CD4-positive, alpha-beta T cell (primary cell): ENCODE results near the gene MREG. TPM values are rescaled to one million over a fixed set of nuclear protein-coding genes. Genes with fewer than 3 reads are reported as not detected.

Experiments
- ATAC-seq: fragments of 200-7000 bp; cut with Tn5 transposase; one replicate; pipeline ENCODE4 v1.10.0; 2022; ENCODE audit warnings: mild to moderate bottlenecking; ENCODE audit not compliant: poor library complexity
- CTCF ChIA-PET: fragments of 350-600 bp; sonication (Branson Sonifier 250); formaldehyde crosslinking; loops from one replicate; lab custom pipeline; 2021; ENCODE audit warnings: antibody characterized with exemption, inconsistent platforms; lab: Charles Lee
- POLR2A ChIA-PET: fragments of 350-600 bp; sonication (Branson Sonifier 250); formaldehyde crosslinking; loops from one replicate; lab custom pipeline; 2021; ENCODE audit warnings: antibody characterized with exemption, inconsistent platforms; lab: Charles Lee
- DNase-seq, 14 experiments: peaks; one replicate each; pipeline ENCODE4 v3.0.0-alpha.2; 2013 to 2020; ENCODE audit warnings: mixed read lengths in 2 of 14
- H3K27ac ChIP-seq, 2 donors: one replicate each; pipeline versions ENCODE4 v1.5.1 to v1.7.0; 2013; ENCODE audit warnings: low read length in 2 of 2, low read depth in 1 of 2, mild to moderate bottlenecking in 1 of 2
- H3K27me3 ChIP-seq, 2 experiments: 1 replicate in 1 of 2; 2 replicates in 1 of 2; pipeline versions ENCODE4 v1.6.1 to v1.7.0; 2013; ENCODE audit warnings: low read length in 2 of 2, control low read depth in 1 of 2, mild to moderate bottlenecking in 1 of 2, moderate library complexity in 1 of 2; ENCODE audit not compliant: insufficient read depth in 2 of 2, control insufficient read depth in 1 of 2
- H3K36me3 ChIP-seq: one replicate; pipeline ENCODE4 v1.6.1; 2013; ENCODE audit warnings: low read length, control low read depth; ENCODE audit not compliant: insufficient read depth
- H3K4me1 ChIP-seq: one replicate; pipeline ENCODE4 v1.6.1; 2013; ENCODE audit warnings: low read length, control low read depth; ENCODE audit not compliant: insufficient read depth
- H3K4me3 ChIP-seq: one replicate; pipeline ENCODE4 v1.5.1; 2013; ENCODE audit warnings: mild to moderate bottlenecking, low read length, moderate library complexity
- H3K9me3 ChIP-seq, 2 experiments: 1 replicate in 1 of 2; 2 replicates in 1 of 2; pipeline versions ENCODE4 v1.6.1 to v1.7.0; 2013; ENCODE audit warnings: low read length in 2 of 2, mild to moderate bottlenecking in 2 of 2, control low read depth in 1 of 2, moderate library complexity in 1 of 2; ENCODE audit not compliant: control insufficient read depth in 1 of 2, insufficient read depth in 1 of 2
- H3K27ac Mint-ChIP-seq: one replicate; pipeline ENCODE4 v1.8.0; 2020; ENCODE audit warnings: mixed read lengths
- H3K27me3 Mint-ChIP-seq: one replicate; pipeline ENCODE4 v1.8.0; 2021; ENCODE audit warnings: mixed read lengths
- H3K36me3 Mint-ChIP-seq: one replicate; pipeline ENCODE4 v1.8.0; 2021; ENCODE audit warnings: low read depth, mixed read lengths
- H3K4me1 Mint-ChIP-seq: one replicate; pipeline ENCODE4 v1.8.0; 2021; ENCODE audit warnings: low read depth, mixed read lengths
- H3K4me3 Mint-ChIP-seq: one replicate; pipeline ENCODE4 v1.8.0; 2020; ENCODE audit warnings: mild to moderate bottlenecking, mixed read lengths
- H3K9me3 Mint-ChIP-seq: one replicate; pipeline ENCODE4 v1.8.0; 2020; ENCODE audit warnings: mixed read lengths
- intact Hi-C, 2 experiments: fragments of 100-400 bp; cut with DNase I in 1 of 2; cut with micrococcal nuclease in 1 of 2; formaldehyde crosslinking; loops; one replicate each; pipeline versions ENCODE4 v1.15.1 to v1.9.0; 2023 to 2025; cut with DNase I, micrococcal nuclease
- total RNA-seq, 174 experiments: library from RNA in 2 of 174; stranded (reverse) in 2 of 174; gene quantifications; one replicate each; pipeline ENCODE4 v1.2.3 and lab custom pipeline; 2021 to 2026
- TF ChIP-seq, protein P1 (sequence below): fragments of 200-600 bp; IDR thresholded peaks from one replicate; pipeline ENCODE4 v1.8.0; 2022; ENCODE audit warnings: antibody characterized with exemption, mild to moderate bottlenecking

Gene MREG
- total RNA-seq, 2 experiments from 2014 or later = 1.8 to 2.8 TPM

DNA sequence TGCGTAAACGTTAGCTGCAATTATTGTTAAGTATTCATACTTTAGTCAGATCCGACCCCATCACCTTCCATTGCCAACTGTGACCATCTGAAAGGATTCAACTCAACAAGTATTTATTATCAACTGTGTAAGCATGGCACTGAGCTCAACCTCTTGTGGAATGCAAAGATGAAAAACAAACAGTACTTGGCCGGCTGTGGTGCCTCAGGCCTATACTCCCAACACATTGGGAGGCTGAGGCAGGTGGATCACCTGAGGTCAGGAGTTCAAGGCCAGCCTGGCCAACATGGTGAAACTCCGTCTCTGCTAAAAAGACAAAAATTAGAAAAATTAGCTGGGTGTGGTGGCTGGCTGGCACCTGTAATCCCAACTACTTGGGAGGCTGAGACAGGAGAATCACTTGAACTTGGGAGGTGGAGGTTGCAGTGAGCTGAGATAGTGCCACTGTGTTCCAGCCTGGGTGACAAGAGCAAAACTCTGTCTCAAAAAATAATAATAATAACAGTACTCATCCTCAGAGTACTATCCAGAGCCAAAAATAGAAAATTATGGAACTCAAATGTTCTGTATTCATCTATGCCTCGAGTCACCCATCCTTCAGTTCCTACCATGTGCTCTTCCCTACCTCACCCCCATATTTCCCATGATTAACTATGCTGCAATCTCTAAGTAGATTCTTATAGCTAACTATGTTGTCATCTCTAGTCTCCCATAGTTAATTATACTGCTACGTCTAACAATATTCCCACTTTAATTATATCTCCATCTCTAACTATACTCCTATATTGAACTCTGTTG lies 8.6 kb upstream of the MREG start:
- CTCF ChIA-PET = interaction anchor here (2.2 kb wide), 1 partner anchor 71 kb away, joined by 13 read pairs; no protein-coding TSS in a partner anchor
- no peak overlapping the region for H3K4me3 ChIP-seq
- H3K36me3 ChIP-seq = peaks cover 4% of the 10 kb centered on the region
- H3K4me1 ChIP-seq = peaks cover 6% of the 10 kb centered on the region
- POLR2A ChIA-PET = no interaction called here
- DNase-seq = no peak
- Mint-ChIP-seq H3K4me3 (no peak overlapping the region), H3K36me3 (peaks cover 8% of the 10 kb centered on the region), H3K9me3 (no peaks in the 10 kb centered on the region), H3K27ac (no peak overlapping the region), H3K4me1 (peaks cover 18% of the 10 kb centered on the region), H3K27me3 (no peaks in the 10 kb centered on the region)
- H3K9me3 ChIP-seq = no peaks in the 10 kb centered on the region
- H3K27ac ChIP-seq = no peak overlapping the region
- no peaks in the 10 kb centered on the region for H3K27me3 ChIP-seq
- ATAC-seq = no peak
- TF ChIP-seq, protein P1, sequence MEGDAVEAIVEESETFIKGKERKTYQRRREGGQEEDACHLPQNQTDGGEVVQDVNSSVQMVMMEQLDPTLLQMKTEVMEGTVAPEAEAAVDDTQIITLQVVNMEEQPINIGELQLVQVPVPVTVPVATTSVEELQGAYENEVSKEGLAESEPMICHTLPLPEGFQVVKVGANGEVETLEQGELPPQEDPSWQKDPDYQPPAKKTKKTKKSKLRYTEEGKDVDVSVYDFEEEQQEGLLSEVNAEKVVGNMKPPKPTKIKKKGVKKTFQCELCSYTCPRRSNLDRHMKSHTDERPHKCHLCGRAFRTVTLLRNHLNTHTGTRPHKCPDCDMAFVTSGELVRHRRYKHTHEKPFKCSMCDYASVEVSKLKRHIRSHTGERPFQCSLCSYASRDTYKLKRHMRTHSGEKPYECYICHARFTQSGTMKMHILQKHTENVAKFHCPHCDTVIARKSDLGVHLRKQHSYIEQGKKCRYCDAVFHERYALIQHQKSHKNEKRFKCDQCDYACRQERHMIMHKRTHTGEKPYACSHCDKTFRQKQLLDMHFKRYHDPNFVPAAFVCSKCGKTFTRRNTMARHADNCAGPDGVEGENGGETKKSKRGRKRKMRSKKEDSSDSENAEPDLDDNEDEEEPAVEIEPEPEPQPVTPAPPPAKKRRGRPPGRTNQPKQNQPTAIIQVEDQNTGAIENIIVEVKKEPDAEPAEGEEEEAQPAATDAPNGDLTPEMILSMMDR = no peak
- intact Hi-C loops = loop anchor here in 1 of 2 experiments (2.0 kb wide), 1 partner anchor 71 kb away; no protein-coding TSS in a partner anchor

DNA sequence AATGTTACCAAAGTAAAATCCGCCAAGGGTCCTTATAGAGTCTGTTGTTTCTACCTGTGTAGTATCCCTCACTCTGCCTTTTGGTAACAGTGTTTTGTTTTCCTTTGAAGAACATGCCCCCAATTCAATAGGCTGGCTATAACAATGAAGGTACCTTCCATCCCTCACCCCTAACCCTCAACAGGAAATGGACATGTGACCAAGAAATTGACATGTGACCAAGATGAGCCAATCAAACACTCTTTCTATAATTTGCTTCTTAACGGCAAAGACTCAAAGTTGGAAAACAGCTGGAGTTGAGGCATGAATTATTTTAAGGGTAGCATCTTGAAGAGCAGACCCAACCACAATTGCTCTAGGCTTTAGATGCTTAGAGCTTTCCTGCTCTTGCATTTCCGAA lies 5.4 kb upstream of the MREG start:
- no peak overlapping the region for H3K4me3 ChIP-seq
- ChIA-PET CTCF (interaction anchor here (3.1 kb wide), 1 partner anchor 16 kb away, joined by 10 read pairs; no protein-coding TSS in a partner anchor), POLR2A (no interaction called here)
- DNase-seq = no peak
- H3K9me3 Mint-ChIP-seq = no peaks in the 10 kb centered on the region
- H3K9me3 ChIP-seq = no peaks in the 10 kb centered on the region
- no peak overlapping the region for H3K4me3 Mint-ChIP-seq
- H3K27me3 ChIP-seq = no peaks in the 10 kb centered on the region
- TF ChIP-seq, protein P1 = no peak
- no peaks in the 10 kb centered on the region for H3K27me3 Mint-ChIP-seq
- intact Hi-C loops = loop anchor here in 1 of 2 experiments (5.0 kb wide), 1 partner anchor 394 kb away; the partner anchor contains the start of gene SMARCAL1
- no peak overlapping the region for H3K27ac Mint-ChIP-seq
- ATAC-seq = no peak
- peaks cover 26% of the 10 kb centered on the region for H3K4me1 ChIP-seq
- H3K27ac ChIP-seq = no peak overlapping the region
- peaks cover 4% of the 10 kb centered on the region for H3K36me3 Mint-ChIP-seq
- H3K4me1 Mint-ChIP-seq = peaks cover 47% of the 10 kb centered on the region
- H3K36me3 ChIP-seq = peaks cover 4% of the 10 kb centered on the region

DNA sequence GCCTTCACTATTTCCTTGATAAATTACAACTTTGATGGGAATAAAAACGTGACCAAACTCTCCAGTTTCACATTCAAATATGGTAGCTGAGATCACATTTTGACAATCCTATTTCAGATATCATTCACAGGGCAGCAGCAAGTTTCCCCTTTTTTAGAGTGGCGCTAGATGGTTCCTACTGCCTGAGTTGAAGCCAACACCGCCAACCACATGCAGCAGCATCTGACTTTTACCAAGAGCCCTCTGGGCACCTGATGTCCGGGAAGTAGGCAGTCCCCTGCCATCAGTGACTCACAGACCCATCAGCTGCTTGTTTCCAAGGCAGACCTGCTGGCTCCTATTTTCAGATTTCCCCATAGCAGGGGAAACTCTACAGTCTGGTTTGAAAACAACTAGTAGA lies 4.0 kb upstream of the MREG start:
- no peak for ATAC-seq
- H3K27me3 ChIP-seq = no peaks in the 10 kb centered on the region
- ChIA-PET POLR2A (interaction anchor here (1.5 kb wide), 1 partner anchor 12 kb away, joined by 8 read pairs; no protein-coding TSS in a partner anchor), CTCF (interaction anchor here (0.9 to 3.1 kb wide), 2 partner anchors 17 to 86 kb away, joined by 3 to 10 read pairs; no protein-coding TSS in a partner anchor)
- H3K4me3 Mint-ChIP-seq = no peak overlapping the region
- intact Hi-C loops = loop anchor here in 1 of 2 experiments (5.0 kb wide), 1 partner anchor 395 kb away; the partner anchor contains the start of gene SMARCAL1
- no peak overlapping the region for H3K4me3 ChIP-seq
- H3K36me3 ChIP-seq = peaks cover 4% of the 10 kb centered on the region
- peak in 4 of 14 experiments; percentile 19 to 60 (median 40) for DNase-seq
- peak overlapping the region; percentile 79 for H3K27ac Mint-ChIP-seq
- no peak overlapping the region for H3K27ac ChIP-seq
- TF ChIP-seq, protein P1 = no peak
- H3K4me1 Mint-ChIP-seq = peaks cover 51% of the 10 kb centered on the region
- no peaks in the 10 kb centered on the region for H3K27me3 Mint-ChIP-seq
- no peaks in the 10 kb centered on the region for H3K9me3 ChIP-seq
- no peaks in the 10 kb centered on the region for H3K9me3 Mint-ChIP-seq
- H3K36me3 Mint-ChIP-seq = no peaks in the 10 kb centered on the region
- peaks cover 33% of the 10 kb centered on the region for H3K4me1 ChIP-seq
